GM13976 (cell line): ENCODE measurements around the gene TNFSF11.

Source experiments
- DNase-seq: peaks from one replicate; pipeline ENCODE4 v3.0.0; 2012; ENCODE audit warnings: low spot score
- CTCF ChIP-seq: IDR thresholded peaks from 2 replicates; pipeline ENCODE4 v1.5.1; 2012; ENCODE audit warnings: borderline replicate concordance, mild to moderate bottlenecking; ENCODE audit not compliant: insufficient read depth; ENCODE audit errors: extremely low read depth, missing control alignments, control extremely low read depth
- in situ Hi-C: fragments of 300-500 bp; cut with MboI; formaldehyde crosslinking; loops from one replicate; pipeline ENCODE4 v1.12.0; 2022; ENCODE audit warnings: low sequenced_read_pairs, mixed read lengths, inconsistent platforms; ENCODE audit not compliant: unreplicated experiment

TNFSF11 gene

GRCh38 chr13:42595253-42595571, 21.3 kb downstream of the TNFSF11 start:
- DNase-seq, result no peak
- in situ Hi-C loops, result loop anchor here (10.0 kb wide), 1 partner anchor 260 kb away; no protein-coding TSS in a partner anchor
- no peak for TF ChIP-seq CTCF

- in situ Hi-C loops, result loop anchor here (10.0 kb wide), 1 partner anchor 263 kb away; no protein-coding TSS in a partner anchor
- DNase-seq, result no peak
These were observed 23.6 kb downstream of the TNFSF11 start for GRCh38 chr13:42597505-42597904.

GRCh38 chr13:42600943-42601342, 27.0 kb downstream of the TNFSF11 start:
- no peak for DNase-seq
- TF ChIP-seq CTCF, result no peak
- in situ Hi-C loops, result no loop called here

More at GRCh38 chr13:42597505-42597904, 23.6 kb downstream of the TNFSF11 start:
- no peak for TF ChIP-seq CTCF

GRCh38 chr13:42602906-42603305, 29.0 kb downstream of the TNFSF11 start:
- in situ Hi-C loops, result no loop called here
- peak; percentile 41 for DNase-seq
- TF ChIP-seq CTCF, result no peak

- no peak for TF ChIP-seq CTCF
- in situ Hi-C loops, result no loop called here
- no peak for DNase-seq
These were observed 29.6 kb downstream of the TNFSF11 start for GRCh38 chr13:42603571-42603970.

- no peak for TF ChIP-seq CTCF
- in situ Hi-C loops, result no loop called here
- no peak for DNase-seq
These were observed 33.6 kb downstream of the TNFSF11 start for GRCh38 chr13:42607546-42607945.

- in situ Hi-C loops, result no loop called here
- no peak for DNase-seq
These were observed 36.7 kb downstream of the TNFSF11 start for GRCh38 chr13:42610649-42611048.

More at GRCh38 chr13:42610649-42611048, 36.7 kb downstream of the TNFSF11 start:
- no peak for TF ChIP-seq CTCF
